Erythroblast (primary cell): ENCODE data around the gene SH3D19.

Experiments used
- GATA1 ChIP-seq: IDR thresholded peaks from 2 replicates; pipeline ENCODE4 v1.6.1; 2011; ENCODE audit warnings: low read depth, mild to moderate bottlenecking, control low read depth, low read length, moderate library complexity
- POLR2A ChIP-seq: IDR thresholded peaks from 2 replicates; pipeline ENCODE4 v1.6.1; 2011; ENCODE audit warnings: mild to moderate bottlenecking, low read length

DNA sequence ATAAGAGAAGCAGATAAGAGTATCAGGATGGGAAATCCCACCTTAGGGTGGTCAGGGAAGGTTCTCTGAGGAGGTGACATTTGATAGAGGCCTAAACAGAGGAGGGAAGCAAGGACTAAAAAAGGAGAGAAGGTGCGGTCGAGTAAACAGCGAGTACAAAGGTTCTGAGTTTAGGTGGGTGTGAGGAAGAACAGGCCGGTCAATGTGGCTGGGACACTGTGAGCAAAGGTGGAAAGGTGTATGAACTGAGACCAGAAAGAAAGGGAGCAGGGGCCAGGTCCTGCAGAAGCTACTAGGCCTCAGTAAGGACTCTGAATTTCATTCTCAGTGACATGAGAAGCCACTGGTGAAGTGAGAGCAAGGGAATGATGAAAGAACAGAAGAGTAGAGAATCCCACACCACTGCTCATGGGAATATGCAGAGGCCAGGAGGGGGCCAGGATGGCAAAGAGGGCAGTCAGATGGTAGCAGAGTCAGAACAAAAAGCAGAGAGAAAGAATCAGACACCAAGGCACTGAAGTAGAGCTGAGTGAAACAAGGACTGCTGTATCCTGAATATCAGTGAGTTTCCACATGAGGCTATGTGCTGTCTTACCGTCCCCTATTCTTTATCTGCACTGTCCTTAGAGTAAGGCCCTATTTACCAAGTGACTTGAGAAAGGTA lies 30.4 kb downstream of the SH3D19 start:
- TF ChIP-seq POLR2A (no peak), GATA1 (no peak)
